KBM-7 (cell line): ENCODE data around the gene TRAPPC2B.
A peak's percentile ranks its signal among the peaks of the same experiment; 100 is the strongest.

ENCODE experiments used
- DNase-seq: peaks from one replicate; pipeline ENCODE4 v3.0.0-alpha.2; 2015
- in situ Hi-C: fragments of 300-500 bp; cut with MboI; formaldehyde crosslinking; loops from 2 replicates; pipeline ENCODE4 v1.14.3; 2020; ENCODE audit warnings: low sequenced_read_pairs, low pct_unique_long_range_greater_than_20kb, mixed read lengths

The TRAPPC2B gene

GRCh38 chr19:57362997-57363687 lies at the start of gene TRAPPC2B, which contains the start of gene ZNF547:
Gene TRAPPC2B (plus strand): TSS chr19:57363551. CDS start chr19:57364834, 1,283 bp downstream.
Gene ZNF547 (plus strand): TSS chr19:57363551. CDS start chr19:57368556, 5,005 bp downstream.
- peak; percentile 100 for DNase-seq

DNA sequence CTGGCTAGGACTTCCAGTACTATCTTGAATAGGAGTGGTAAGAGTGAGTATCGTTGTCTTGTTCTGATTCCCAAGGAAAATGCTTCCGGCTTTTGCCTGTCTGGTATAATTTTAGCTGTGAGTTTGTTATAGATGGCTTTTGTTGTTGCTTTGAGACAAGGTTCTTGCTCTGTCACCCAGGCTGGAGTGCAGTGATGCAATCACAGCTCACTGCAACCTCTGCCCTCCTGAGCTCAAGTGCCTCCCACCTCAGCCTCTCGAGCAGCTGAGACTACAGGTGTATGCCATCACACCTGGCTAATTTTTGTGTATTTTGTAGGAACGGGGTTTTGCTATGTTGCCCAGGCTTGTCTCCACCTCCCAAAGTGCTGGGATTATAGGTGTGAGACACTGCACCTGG lies 49.2 kb upstream of the TRAPPC2B start:
- DNase-seq = no peak
- in situ Hi-C loops = no loop called here

More at GRCh38 chr19:57362997-57363687, at the start of gene TRAPPC2B, which contains the start of gene ZNF547:
- in situ Hi-C loops = no loop called here

DNA sequence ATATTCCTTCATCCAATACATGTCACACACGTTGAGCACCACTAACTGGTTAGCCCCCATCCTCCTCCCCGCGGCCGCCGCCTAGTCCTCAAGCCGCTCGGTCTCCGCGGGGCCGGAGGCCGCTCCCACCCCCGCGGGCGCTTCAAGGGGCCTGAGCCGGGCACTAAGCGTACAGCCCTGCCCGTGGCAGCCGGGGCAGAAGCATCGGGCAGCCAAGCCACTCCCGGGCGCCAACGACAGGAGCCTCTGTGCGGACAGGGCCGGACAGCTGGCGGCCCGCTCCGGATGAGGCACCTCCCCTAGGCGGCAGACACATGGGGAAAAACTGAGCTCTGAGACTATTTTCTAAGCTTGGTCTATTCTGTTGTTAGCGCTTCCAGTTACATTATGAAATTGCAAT lies 45.8 kb upstream of the TRAPPC2B start:
- DNase-seq = no peak

GRCh38 chr19:57319869-57320179 lies 43.5 kb upstream of the TRAPPC2B start:
- no peak for DNase-seq
- in situ Hi-C loops = no loop called here

More for the DNA sequence above, 45.8 kb upstream of the TRAPPC2B start:
- in situ Hi-C loops = no loop called here

DNA sequence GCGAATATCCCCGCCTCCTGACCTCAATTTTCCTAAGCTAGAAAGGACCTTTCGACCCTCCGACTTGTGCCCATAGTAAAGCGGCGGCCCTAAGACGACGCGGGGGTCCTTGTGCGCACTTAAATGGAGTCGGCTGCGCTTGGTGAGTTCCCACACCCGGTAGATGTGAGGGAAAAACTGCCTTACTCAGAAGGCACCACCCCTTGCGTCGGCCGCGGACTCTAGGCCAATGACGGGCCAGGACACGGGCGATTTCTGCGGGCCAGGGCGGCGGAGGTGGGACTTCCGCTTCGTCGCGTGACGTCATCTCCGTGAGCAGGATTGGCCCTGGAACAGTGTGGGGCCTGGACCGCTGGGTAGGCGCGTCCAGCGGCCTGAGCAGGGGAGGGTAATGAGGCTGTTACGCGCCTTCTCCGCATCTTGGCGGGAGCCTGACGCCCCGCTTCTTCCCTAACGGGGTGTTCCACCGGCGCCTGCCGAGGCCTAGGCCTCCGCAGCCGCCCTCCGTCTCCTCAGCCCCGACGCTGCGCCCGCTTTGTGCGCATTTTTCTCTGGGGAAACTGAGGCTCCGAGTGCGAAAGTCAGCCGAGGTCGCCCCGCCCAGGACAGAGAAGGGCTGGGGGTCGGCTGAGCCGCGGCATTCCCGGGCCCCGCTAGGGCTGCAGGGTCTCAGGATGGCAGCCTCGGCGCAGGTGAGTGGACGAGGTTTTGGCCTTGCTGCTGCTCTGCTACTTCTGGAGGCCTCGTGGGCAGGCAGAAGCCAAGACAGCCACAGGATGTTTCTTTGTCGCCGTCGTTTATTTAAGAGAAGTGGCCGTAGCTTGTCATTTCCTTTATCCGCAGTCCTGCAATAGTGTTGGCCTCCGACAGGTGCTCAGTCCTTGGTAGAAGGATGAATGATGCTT lies 42.9 kb upstream of the TRAPPC2B start, which contains the start of gene ZNF543:
Gene ZNF543 (plus strand): TSS at position 293 of the 905 bp plus-strand sequence. CDS start 382 bp downstream, at position 675.
- DNase-seq = peak; percentile 96
- in situ Hi-C loops = no loop called here

DNA sequence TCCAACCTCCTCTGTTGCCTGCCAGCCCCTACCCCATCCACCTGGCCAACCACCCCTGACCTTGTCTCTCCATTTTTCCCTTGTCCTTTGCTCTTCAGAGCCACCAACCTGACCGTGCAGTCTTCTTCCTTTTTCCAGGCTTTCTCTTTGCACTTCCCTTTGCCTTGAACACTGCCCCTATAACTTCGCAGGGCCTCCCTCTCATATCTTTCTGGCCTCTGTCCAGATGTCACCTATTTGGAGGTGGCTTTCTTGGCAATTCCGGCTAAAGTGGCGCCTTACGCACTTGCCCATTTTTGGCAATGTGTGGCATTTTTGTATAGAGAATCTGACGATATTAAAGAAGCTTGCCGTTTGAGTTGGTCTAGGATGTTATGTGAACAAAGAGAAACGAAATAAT lies 42.2 kb upstream of the TRAPPC2B start:
- no peak for DNase-seq
- in situ Hi-C loops = no loop called here

DNA sequence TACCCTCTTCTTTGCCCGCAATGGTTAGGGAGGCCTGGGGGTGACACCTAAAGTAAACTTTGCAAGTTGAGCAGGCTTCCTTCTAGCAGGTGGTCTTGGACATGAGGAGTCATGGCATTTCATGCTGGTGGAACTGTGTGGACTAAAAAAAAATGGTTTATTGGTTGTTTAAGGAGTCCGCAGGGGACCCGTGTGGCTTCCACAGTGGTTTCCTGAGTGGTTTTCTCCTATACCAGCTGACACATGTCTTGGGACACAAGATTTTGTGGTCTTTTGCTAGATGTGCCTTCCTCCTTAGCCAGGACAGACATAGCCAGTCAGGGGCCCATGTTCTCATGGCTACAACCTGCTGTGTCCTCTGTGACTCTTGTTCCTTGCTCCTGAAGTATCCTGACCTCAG lies 41.6 kb upstream of the TRAPPC2B start:
- in situ Hi-C loops = no loop called here
- DNase-seq = peak; percentile 28

GRCh38 chr19:57324992-57325391 lies 38.4 kb upstream of the TRAPPC2B start:
- DNase-seq = no peak
- in situ Hi-C loops = no loop called here

DNA sequence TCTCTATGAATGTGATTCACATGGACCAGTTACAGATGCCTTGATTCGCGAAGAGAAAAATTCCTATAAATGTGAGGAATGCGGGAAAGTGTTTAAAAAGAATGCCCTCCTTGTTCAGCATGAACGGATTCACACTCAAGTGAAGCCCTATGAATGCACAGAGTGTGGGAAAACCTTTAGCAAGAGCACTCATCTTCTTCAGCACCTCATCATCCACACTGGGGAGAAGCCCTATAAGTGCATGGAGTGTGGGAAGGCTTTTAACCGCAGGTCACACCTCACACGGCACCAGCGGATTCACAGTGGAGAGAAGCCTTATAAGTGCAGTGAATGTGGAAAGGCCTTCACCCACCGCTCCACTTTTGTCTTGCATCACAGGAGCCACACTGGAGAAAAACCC lies 35.4 kb upstream of the TRAPPC2B start:
- in situ Hi-C loops = no loop called here
- DNase-seq = no peak

DNA sequence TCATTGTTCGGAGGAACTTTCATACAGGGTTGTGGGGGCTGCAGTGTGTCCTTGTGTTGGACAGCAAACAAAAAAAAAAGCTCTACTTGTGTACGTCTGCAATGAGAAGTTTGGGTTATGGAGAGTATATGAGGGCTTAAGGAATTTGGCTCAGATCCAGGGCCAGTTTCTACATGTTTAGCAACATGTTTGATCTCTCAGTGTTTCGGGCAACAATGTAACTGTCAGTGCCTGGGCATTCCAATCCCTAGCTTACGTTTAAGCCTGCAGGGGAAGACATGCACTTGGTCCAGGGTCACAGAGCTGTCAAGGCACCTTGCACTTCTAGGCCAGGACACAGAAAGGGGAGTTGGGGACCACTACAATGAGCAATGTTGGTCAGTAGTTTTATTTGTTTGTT lies 29.2 kb upstream of the TRAPPC2B start:
- in situ Hi-C loops = no loop called here
- no peak for DNase-seq

DNA sequence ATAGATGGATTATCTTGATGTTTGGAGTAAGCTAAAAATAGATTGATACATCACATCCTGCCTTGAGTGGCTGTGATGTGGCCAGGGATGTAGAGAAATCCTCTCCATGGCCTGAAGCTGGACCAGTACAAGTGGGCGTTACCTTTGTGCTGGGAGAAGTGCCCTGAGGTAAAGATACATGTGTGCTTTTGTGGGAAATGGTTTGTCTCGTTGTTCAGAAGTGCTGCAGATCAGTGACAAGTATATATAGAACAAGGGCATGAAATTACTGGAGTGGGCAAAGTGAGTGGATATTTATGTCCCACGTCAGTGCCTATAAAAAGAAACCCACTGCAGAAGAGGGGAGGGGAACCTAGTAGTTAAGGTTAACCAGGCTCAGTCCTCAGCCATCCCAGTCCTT lies 24.5 kb upstream of the TRAPPC2B start:
- no peak for DNase-seq

DNA sequence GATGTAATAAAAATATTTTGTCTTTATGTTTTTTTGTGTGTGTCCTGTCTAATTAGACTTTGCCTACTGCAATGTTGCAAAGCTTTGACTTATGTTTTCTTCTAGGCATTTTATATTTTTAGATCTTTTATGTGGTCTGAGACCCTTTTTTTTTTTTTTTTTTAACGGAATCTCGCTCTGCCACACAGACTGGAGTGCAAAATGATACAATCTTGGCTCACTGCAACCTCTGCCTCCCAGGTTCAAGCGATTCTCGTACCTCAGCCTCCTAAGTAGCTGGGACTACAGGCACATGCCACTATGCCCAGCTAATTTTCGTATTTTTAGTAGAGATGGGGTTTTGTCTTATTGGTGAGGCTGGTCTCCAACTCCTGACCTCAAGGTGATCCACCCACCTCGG lies 20.8 kb upstream of the TRAPPC2B start:
- in situ Hi-C loops = no loop called here
- DNase-seq = no peak

More for the DNA sequence above, 24.5 kb upstream of the TRAPPC2B start:
- in situ Hi-C loops = no loop called here

DNA sequence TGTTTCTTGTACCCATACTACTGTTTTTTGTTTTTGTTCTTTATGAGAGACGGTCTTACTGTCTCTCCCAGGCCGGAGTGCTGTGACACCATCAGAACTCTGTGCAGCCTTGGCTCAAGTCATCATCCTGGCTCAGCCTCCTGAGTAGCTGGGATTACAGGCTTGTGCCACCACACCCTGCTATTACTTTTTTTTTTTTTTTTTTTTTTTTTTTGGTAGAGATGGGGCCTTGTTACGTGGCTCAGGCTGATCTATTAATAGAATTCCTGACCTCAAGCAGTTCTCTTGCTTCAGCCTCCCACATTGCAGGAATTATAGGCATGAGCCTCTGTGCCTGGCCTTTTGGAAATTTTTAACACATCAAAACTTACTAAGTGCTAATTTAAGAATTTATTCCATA lies 15.2 kb upstream of the TRAPPC2B start:
- in situ Hi-C loops = no loop called here
- DNase-seq = no peak

DNA sequence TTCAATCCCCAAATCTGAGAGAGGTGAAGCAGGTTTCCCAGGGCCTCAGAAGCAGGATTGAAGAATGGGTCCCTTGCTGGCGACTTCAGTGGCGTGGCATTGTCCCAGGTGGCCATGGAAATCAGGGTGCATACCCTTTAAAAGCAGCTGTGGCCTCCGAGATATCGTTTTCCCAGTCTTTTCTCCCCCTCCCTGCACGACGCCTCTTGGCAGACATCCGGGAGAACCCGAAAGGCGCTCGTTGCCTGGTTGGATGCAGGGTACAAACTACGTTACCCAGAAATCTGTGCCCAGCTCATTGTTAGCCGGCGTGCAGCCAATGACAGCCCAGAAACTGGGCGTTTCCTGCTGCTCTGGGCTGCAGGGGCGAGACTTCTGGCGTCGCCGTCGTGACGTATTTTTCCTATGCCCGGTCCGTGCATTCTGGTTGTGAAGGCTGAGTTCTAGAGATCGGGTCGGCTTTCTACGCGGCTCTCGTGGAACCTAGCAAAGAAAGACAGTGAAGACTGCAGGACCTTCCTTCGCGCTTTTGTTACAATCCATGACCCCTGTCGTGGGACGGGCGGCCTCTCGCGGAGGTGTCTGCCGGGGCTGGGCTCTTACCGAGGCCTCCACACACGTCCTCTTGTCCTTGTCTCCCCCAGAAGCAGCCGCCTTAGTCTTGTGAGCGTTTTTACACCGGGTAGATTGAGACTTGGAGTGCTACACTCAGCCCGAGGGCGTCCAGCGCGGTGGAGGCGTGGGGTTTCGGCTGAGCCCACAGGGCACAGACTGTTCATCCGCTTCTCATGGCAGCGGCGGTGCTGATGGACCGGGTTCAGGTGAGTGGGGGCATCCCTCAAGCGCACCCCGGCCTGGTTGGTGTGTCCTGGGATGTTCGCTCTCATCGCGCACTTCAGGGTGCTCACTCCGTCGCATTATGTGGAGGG lies 12.2 kb upstream of the TRAPPC2B start, which contains the start of gene ZNF304:
Gene ZNF304 (plus strand): TSS at position 395 of the 929 bp plus-strand sequence. CDS start 394 bp downstream, at position 789.
- in situ Hi-C loops = no loop called here
- DNase-seq = peak; percentile 92

DNA sequence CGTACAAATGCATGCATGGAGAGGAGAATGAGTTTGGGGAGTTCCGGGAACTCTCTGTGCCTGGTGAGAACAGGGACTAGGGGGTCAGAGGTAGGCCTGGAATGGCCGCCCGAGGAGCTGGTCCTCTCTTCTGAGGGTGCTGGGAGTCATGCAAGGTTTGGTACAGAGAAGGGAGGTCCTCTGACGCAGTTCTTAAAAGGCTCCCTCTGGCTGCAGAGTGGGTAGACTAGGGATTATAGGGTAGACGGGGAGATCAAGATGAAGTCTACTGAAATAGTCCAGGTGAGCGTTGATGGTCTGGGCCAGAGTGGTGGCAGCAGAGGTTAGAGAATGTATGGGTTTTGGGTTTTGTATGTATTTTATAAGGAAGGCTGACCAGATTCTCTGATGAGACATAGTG lies 11.5 kb upstream of the TRAPPC2B start:
- DNase-seq = no peak
- in situ Hi-C loops = no loop called here

DNA sequence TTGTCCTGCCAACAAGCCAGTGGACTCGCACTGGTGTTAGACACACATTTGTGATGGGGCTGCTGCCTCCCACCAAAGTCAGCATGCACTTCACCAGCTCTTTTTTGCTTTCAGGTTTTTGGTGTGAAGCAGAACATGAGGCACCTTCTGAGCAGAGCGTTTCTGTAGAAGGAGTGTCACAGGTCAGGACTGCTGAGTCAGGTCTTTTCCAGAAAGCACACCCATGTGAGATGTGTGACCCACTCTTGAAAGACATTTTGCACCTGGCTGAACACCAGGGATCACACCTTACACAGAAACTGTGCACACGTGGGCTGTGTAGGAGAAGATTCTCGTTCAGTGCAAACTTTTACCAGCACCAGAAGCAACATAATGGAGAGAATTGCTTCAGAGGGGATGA lies 7.4 kb upstream of the TRAPPC2B start:
- in situ Hi-C loops = no loop called here
- DNase-seq = no peak

- in situ Hi-C loops = no loop called here
- no peak for DNase-seq
These were observed 5.9 kb upstream of the TRAPPC2B start for GRCh38 chr19:57357406-57357805.

GRCh38 chr19:57359300-57359699 lies 4.1 kb upstream of the TRAPPC2B start:
- in situ Hi-C loops = no loop called here
- DNase-seq = no peak

GRCh38 chr19:57362419-57362818 lies 932 bp upstream of the TRAPPC2B start:
- no peak for DNase-seq
- in situ Hi-C loops = no loop called here
